Measurements from ENCODE around the gene MTUS2. TPM values are rescaled to one million over a fixed set of nuclear protein-coding genes. Genes with fewer than 3 reads are reported as not detected.

MTUS2 gene
- total RNA-seq, 1 donor from 2014 or later, result 8.9 TPM

DNA sequence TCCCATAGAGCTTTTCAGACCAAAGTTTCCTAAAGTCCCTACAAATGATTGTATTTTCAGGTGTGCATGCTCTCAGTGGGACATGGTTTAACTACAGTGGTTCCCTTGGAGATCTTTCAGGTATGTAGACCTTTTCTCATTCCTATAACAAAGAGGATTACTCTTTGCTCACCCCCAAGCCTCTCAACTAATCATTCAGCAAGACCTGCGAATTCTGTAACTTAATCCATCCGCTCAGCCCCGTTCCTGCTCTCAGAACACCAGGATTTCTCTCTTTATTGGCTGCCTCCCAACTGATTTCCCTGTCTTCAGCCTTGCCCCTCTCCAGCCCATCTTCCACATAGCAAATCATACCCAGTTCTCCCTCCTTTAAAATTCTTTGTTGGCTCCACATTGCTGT lies 253.6 kb downstream of the MTUS2 start:
- TF ChIP-seq, protein P1, sequence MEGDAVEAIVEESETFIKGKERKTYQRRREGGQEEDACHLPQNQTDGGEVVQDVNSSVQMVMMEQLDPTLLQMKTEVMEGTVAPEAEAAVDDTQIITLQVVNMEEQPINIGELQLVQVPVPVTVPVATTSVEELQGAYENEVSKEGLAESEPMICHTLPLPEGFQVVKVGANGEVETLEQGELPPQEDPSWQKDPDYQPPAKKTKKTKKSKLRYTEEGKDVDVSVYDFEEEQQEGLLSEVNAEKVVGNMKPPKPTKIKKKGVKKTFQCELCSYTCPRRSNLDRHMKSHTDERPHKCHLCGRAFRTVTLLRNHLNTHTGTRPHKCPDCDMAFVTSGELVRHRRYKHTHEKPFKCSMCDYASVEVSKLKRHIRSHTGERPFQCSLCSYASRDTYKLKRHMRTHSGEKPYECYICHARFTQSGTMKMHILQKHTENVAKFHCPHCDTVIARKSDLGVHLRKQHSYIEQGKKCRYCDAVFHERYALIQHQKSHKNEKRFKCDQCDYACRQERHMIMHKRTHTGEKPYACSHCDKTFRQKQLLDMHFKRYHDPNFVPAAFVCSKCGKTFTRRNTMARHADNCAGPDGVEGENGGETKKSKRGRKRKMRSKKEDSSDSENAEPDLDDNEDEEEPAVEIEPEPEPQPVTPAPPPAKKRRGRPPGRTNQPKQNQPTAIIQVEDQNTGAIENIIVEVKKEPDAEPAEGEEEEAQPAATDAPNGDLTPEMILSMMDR (IDR thresholded peaks at IDR 0.05), result no peak
- DNase-seq (ENCODE audit: low spot score in 2 of 2), result no peak
- peaks cover 0 to under 1% of the 10 kb centered on the region in 2 donors for H3K9me3 ChIP-seq
- intact Hi-C loops (cut with DNase I), result loop anchor here (10.0 kb wide), 1 partner anchor 291 kb away; no protein-coding TSS in a partner anchor
- H3K36me3 ChIP-seq, result no peaks in the 10 kb centered on the region
- no peak overlapping the region for H3K4me3 ChIP-seq
- no peak overlapping the region for H3K27ac ChIP-seq
- H3K4me1 ChIP-seq, result no peaks in the 10 kb centered on the region
- no peaks in the 10 kb centered on the region for H3K27me3 ChIP-seq

DNA sequence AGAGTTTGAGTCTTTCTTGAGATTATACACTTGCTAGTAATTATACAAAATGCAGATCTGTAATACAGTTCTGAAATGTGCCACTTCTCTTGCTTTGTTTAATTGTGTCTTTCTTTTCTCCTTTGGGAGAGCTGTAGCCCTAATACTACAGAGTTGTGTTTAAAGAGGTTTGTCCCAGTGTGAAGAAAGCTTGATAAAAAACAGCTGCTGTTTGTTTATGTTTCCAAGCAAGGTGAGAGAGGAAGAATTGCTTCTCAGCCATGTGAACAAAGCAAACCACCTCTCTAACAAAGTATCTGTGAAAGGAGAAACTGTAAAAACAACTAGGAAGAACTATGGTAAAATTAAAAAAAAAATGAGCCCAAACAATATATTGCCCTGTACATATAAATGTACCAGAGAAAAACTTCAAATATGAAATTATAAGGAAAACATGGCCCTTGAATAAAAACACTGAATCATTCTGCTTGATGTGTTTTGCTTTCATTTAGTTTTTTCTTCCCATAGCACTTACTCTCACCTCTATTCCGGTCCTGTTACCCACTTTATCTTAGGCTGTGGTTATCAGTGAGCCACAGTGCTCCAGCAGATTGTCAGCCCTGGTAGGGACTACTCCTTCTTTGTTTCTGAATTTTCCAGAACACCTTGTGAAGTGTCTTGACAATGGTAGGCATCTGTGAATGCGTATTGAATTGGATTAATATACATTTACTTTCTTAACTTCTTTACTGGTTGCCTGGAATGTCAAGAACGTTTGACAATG lies 257.1 kb downstream of the MTUS2 start:
- intact Hi-C loops (cut with DNase I), result loop anchor here (10.0 kb wide), 1 partner anchor 288 kb away; no protein-coding TSS in a partner anchor
- no peak for DNase-seq (ENCODE audit: low spot score in 2 of 2)
- Histone ChIP-seq H3K36me3 (no peaks in the 10 kb centered on the region), H3K27me3 (no peaks in the 10 kb centered on the region), H3K9me3 (peaks cover 0 to 13% of the 10 kb centered on the region in 2 donors), H3K27ac (no peak overlapping the region), H3K4me3 (no peak overlapping the region), H3K4me1 (no peaks in the 10 kb centered on the region)
- TF ChIP-seq, protein P1 (IDR thresholded peaks at IDR 0.05), result no peak

DNA sequence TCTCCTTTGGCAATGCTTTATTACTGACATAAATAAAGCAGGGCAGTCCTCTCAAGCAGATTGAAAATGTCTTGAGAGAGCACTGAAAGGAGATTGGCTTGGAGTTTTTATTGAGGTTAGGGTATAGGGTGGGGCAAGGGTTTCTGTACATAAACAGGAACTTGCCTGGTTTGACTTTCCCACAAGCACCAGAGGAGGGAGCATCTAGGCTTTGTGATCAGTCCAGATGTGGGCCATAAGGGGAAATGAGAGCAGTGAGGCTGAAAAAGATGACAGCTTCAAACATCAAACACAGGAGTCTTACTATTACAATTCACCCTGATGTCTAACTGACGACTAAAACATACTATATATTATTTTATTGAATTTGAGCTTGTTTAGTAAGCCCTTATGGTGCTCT lies 260.9 kb downstream of the MTUS2 start:
- DNase-seq (ENCODE audit: low spot score in 2 of 2), result no peak
- Histone ChIP-seq H3K36me3 (no peaks in the 10 kb centered on the region), H3K9me3 (peaks cover 4 to 13% of the 10 kb centered on the region in 2 donors), H3K4me1 (no peaks in the 10 kb centered on the region), H3K27me3 (no peaks in the 10 kb centered on the region), H3K4me3 (no peak overlapping the region), H3K27ac (no peak overlapping the region)
- intact Hi-C loops (cut with DNase I), result no loop called here
- TF ChIP-seq, protein P1 (IDR thresholded peaks at IDR 0.05), result no peak

DNA sequence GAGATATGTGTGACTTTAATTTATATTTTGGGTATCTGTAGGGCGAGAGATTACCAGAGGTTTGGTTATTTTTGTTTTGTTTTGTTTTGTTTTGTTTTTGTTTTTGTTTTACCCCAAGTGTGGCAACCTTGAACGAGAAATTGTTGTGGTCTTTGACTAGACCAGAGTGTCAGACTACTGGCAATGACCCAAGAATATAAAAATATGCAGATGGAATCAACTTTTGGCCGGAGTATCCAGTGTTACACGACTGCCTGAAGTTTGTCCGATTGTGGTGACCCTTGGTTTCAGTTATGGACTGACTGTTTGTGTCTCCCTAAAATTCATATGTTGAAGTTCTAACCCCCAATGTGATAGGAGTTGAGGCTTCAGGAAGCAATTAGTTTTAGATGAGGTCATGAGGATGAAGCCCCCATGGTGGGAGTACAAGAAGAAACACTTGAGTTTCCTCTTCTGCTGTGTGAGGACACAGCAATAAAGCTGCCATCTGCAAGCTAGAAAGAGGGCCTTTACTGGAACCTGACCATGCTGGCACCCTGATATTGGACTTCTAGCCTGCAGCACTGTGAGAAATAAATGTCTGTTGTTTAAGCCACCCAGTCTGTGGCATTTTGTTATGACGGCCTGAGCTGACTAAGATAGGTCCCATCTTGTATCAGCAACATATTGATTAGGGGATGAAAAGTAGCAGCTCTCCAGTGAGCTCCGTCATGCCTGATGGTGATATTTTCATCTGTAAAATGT lies 261.7 kb downstream of the MTUS2 start:
- TF ChIP-seq, protein P1 (IDR thresholded peaks at IDR 0.05), result no peak
- Histone ChIP-seq H3K27ac (no peak overlapping the region), H3K36me3 (no peaks in the 10 kb centered on the region), H3K4me3 (no peak overlapping the region), H3K4me1 (no peaks in the 10 kb centered on the region), H3K9me3 (peaks cover 4 to 13% of the 10 kb centered on the region in 2 donors), H3K27me3 (no peaks in the 10 kb centered on the region)
- intact Hi-C loops (cut with DNase I), result no loop called here
- no peak for DNase-seq (ENCODE audit: low spot score in 2 of 2)

DNA sequence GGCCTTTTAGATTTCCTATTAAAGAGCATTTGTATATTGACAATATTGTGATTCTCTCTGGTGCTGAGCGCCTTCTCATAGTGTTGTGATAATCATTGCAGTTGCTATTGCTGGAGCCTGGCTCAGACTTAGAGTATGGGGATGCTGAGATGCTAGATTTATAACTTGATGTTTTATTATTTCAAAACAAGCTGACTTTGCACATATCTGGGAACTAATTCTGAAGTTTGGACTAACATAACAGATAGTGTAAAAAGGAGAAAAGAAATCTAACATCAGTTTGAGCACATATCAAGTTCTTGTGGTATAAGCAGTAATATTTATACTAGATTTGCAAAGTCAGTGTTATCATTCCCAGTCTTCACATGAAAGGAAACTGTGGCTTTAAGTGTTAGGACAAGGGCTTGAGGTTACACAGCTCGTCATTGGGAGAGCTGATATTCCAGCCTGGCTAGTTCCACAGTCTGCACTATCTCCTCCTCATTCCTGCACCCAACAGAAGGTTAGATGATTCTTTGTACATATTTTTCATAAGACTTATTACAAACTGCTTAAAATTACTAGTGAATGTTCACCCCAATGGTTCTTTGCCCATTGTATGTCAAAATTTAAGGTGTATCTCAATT lies 279.8 kb downstream of the MTUS2 start:
- no peak for DNase-seq (ENCODE audit: low spot score in 2 of 2)

More for the DNA sequence above, 279.8 kb downstream of the MTUS2 start:
- TF ChIP-seq, protein P1 (IDR thresholded peaks at IDR 0.05), result no peak
- intact Hi-C loops (cut with DNase I), result no loop called here
- Histone ChIP-seq H3K36me3 (peaks cover 0 to 4% of the 10 kb centered on the region in 2 donors), H3K4me3 (no peak overlapping the region), H3K27me3 (no peaks in the 10 kb centered on the region), H3K4me1 (no peaks in the 10 kb centered on the region), H3K27ac (no peak overlapping the region), H3K9me3 (no peaks in the 10 kb centered on the region)

All from ascending aorta (tissue), 2 donors.